RWPE2 (cell line): ENCODE results near the gene MOG.
A peak's percentile ranks its signal among the peaks of the same experiment; 100 is the strongest.

Experiments
- ATAC-seq: fragments of 200-7000 bp; cut with Tn5 transposase; 3 replicates; pipeline ENCODE4 v1.9.1; 2021; ENCODE audit warnings: low read depth
- DNase-seq: peaks from one replicate; pipeline ENCODE4 v3.0.0-alpha.2; 2020; ENCODE audit warnings: low spot score
- H3K27ac ChIP-seq: fragments of 450-650 bp; 2 replicates; pipeline ENCODE4 v1.5.1; 2017; ENCODE audit warnings: mild to moderate bottlenecking; ENCODE audit not compliant: poor library complexity, severe bottlenecking
- H3K27me3 ChIP-seq: fragments of 250-450 bp; sonication (Bioruptor Pico); 2 replicates; pipeline ENCODE4 v1.5.1; 2021; ENCODE audit warnings: mild to moderate bottlenecking, moderate library complexity; ENCODE audit not compliant: insufficient read depth, poor library complexity, severe bottlenecking
- H3K36me3 ChIP-seq: fragments of 250-450 bp; sonication (Bioruptor Pico); 2 replicates; pipeline ENCODE4 v1.5.1; 2020; ENCODE audit warnings: low read depth, mild to moderate bottlenecking, moderate library complexity
- H3K4me1 ChIP-seq: fragments of 250-450 bp; sonication (Bioruptor Pico); 2 replicates; pipeline ENCODE4 v1.5.1; 2021; ENCODE audit warnings: mild to moderate bottlenecking, moderate library complexity; ENCODE audit not compliant: insufficient read depth, poor library complexity, severe bottlenecking
- H3K4me3 ChIP-seq: fragments of 250-450 bp; sonication (Bioruptor Pico); 2 replicates; pipeline ENCODE4 v1.5.1; 2021; ENCODE audit warnings: mild to moderate bottlenecking, moderate library complexity; ENCODE audit not compliant: severe bottlenecking
- H3K9me3 ChIP-seq: fragments of 250-450 bp; sonication (Bioruptor Pico); 2 replicates; pipeline ENCODE4 v1.5.1; 2021; ENCODE audit warnings: mild to moderate bottlenecking, moderate library complexity; ENCODE audit not compliant: severe bottlenecking
- TF ChIP-seq, protein P1 (sequence below): fragments of 450-650 bp; IDR thresholded peaks from one replicate; pipeline ENCODE4 v1.5.1; 2017; ENCODE audit warnings: mild to moderate bottlenecking, moderate library complexity; ENCODE audit not compliant: poor library complexity, severe bottlenecking

The MOG gene

DNA sequence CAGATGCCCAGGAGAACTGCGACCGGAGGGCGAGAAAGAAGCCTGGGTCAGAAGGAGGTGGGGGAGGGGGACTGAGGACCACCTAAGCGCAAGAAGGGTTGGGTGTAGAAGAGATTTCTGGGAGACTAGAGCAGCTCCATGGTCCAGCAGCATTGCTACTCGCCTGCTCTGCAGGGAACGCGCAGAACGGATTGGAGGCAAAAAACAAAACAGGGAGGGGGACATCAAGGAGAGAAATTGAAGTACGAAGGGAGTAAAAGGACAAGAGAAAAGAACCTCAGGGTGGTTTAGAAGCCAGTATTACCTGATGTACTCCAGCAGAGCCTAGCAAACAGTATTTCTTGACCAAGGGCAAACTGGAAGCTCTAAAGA is 23.4 kb upstream of the MOG start:
- ATAC-seq (peak; percentile 5), DNase-seq (no peak)
- TF ChIP-seq, protein P1, sequence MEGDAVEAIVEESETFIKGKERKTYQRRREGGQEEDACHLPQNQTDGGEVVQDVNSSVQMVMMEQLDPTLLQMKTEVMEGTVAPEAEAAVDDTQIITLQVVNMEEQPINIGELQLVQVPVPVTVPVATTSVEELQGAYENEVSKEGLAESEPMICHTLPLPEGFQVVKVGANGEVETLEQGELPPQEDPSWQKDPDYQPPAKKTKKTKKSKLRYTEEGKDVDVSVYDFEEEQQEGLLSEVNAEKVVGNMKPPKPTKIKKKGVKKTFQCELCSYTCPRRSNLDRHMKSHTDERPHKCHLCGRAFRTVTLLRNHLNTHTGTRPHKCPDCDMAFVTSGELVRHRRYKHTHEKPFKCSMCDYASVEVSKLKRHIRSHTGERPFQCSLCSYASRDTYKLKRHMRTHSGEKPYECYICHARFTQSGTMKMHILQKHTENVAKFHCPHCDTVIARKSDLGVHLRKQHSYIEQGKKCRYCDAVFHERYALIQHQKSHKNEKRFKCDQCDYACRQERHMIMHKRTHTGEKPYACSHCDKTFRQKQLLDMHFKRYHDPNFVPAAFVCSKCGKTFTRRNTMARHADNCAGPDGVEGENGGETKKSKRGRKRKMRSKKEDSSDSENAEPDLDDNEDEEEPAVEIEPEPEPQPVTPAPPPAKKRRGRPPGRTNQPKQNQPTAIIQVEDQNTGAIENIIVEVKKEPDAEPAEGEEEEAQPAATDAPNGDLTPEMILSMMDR = no peak
- Histone ChIP-seq H3K36me3 (no peaks in the 10 kb centered on the region), H3K27me3 (no peaks in the 10 kb centered on the region), H3K27ac (peak overlapping the region; percentile 41), H3K4me3 (peak overlapping the region; percentile 44), H3K9me3 (no peaks in the 10 kb centered on the region), H3K4me1 (peaks cover 3% of the 10 kb centered on the region)

DNA sequence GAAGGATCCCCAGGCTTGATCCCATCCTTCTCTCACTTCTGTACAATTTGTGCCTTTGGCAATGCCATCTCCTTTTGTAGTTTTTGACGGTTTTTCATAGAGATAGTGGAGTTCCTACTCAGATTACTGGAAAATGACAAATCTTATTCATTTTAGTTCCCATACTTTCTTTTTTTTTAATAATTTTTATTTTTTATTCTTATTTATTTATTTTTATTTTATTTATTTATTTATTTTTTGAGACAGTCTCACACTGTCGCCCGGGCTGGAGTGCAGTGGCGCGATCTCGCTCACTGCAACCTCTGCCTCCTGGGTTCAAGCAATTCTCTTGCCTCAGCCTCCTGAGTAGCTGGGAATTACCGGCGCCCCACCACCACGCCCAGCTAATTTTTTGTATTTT is 19.6 kb upstream of the MOG start:
- H3K4me1 ChIP-seq = peaks cover 4% of the 10 kb centered on the region
- ATAC-seq = no peak
- no peak overlapping the region for H3K4me3 ChIP-seq
- no peaks in the 10 kb centered on the region for H3K9me3 ChIP-seq
- DNase-seq = no peak
- TF ChIP-seq, protein P1 = no peak
- no peaks in the 10 kb centered on the region for H3K36me3 ChIP-seq
- no peak overlapping the region for H3K27ac ChIP-seq
- no peaks in the 10 kb centered on the region for H3K27me3 ChIP-seq

DNA sequence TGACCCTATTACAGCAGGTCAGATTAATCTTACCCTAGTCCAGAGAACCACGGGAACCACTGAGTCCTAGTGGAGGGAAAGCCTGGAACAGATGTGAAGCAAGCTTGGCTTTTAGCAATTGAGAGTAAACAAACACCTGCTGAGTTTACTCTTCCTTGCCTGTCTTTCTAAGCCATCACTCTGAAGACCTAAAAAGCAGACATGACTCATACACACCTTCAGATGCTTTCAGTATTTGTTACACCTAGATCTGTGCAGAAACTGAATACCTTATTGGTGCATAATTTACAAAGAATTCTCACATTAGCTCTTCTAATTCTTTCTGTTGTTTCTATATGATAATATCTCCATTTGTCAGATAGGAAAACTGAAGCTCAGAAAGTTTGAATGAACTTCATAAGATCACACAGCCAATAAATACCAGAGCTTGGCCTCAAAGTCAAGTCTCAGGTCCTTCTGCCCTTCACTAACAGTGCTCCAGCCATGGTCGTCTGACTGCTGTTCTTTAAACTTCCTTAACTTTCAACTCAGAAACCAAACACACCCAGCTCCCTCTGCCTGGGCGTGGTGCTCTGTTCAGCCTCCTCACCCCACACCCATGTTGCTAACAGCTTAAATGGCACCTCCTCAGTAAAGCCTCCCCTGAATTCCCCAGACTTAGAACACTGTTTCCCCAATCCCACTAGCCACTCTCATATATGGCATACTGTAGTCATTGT is 15.3 kb upstream of the MOG start:
- TF ChIP-seq, protein P1 = no peak
- Histone ChIP-seq H3K36me3 (no peaks in the 10 kb centered on the region), H3K9me3 (no peaks in the 10 kb centered on the region), H3K4me3 (no peak overlapping the region), H3K27me3 (no peaks in the 10 kb centered on the region), H3K4me1 (peaks cover 4% of the 10 kb centered on the region), H3K27ac (no peak overlapping the region)
- no peak for DNase-seq
- peak; percentile 38; the same call in 1 of the 3 replicates for ATAC-seq

DNA sequence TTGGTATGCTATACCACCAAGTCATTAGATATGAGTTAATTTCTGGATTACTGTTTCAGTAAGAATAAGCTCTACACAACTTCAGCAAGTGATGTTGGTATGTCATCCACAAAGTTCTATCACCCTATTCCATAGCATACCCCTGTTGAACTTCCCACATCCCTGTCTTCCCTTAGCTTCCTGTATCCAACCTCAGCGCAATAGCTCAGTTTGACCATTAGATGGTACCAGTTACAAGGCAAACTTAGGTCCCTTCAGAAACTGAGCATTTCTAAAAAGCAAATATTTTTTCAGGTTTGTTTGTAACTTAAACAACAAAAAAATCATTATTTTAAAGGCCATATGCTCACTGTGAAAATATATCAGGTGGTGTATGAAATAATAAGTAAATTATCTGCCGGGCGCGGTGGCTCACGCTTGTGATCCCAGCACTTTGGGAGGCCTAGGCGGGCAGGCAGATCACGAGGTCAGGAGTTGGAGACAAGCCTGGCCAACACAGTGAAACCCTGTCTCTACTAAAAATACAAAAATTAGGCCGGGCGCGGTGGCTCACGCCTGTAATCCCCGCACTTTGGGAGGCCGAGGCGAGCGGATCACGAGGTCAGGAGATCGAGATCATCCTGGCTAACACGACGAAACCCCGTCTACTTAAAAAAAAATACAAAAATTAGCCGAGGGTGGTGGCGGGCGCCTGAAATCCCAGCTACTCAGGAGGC is 8.8 kb upstream of the MOG start:
- Histone ChIP-seq H3K27ac (no peak overlapping the region), H3K27me3 (no peaks in the 10 kb centered on the region), H3K4me1 (peaks cover 3% of the 10 kb centered on the region), H3K4me3 (no peak overlapping the region), H3K9me3 (no peaks in the 10 kb centered on the region), H3K36me3 (peaks cover 6% of the 10 kb centered on the region; the same call in 1 of the 2 replicates)
- TF ChIP-seq, protein P1 = peak; percentile 83
- no peak for DNase-seq
- 0 out of 3 replicates have a peak, but pooled peaks have one; percentile 23 for ATAC-seq
